MCF 10A (cell line): ENCODE results near the gene DGKD. TPM values are rescaled to one million over a fixed set of nuclear protein-coding genes. Genes with fewer than 3 reads are reported as not detected.

ENCODE experiments used
- BruUV-seq: library from RNA; stranded (reverse); fragments of 400-500 nt; replicated peaks from 2 replicates; lab custom pipeline; 2021; lab: Mats Ljungman, UMichigan
- CTCF ChIA-PET: fragments of 300-600 bp; sonication (Branson Sonifier 250); formaldehyde crosslinking; extraction: SDS; loops from one replicate; lab custom pipeline; 2021; ENCODE audit warnings: antibody characterized with exemption, inconsistent platforms; lab: Yijun Ruan, JAX
- POLR2A ChIA-PET: fragments of 300-600, 350-650 bp; sonication (Branson Sonifier 250); formaldehyde crosslinking; extraction: SDS; loops from one replicate; lab custom pipeline; 2020; ENCODE audit warnings: antibody characterized with exemption, inconsistent platforms; lab: Yijun Ruan, JAX
- DNase-seq: peaks from one replicate; pipeline ENCODE4 v3.0.0-alpha.2; 2018; ENCODE audit not compliant: unreplicated experiment
- H3K27ac Mint-ChIP-seq: one replicate; pipeline ENCODE4 v1.8.0; 2022; ENCODE audit warnings: mild to moderate bottlenecking, low read depth, mixed read lengths; ENCODE audit not compliant: unreplicated experiment
- H3K27me3 Mint-ChIP-seq: one replicate; pipeline ENCODE4 v1.8.0; 2022; ENCODE audit warnings: mixed read lengths; ENCODE audit not compliant: insufficient read depth, unreplicated experiment
- H3K36me3 Mint-ChIP-seq: one replicate; pipeline ENCODE4 v1.8.0; 2022; ENCODE audit warnings: mild to moderate bottlenecking, moderate library complexity, mixed read lengths; ENCODE audit not compliant: insufficient read depth, unreplicated experiment
- H3K4me1 Mint-ChIP-seq: one replicate; pipeline ENCODE4 v1.8.0; 2022; ENCODE audit warnings: mixed read lengths; ENCODE audit not compliant: insufficient read depth, unreplicated experiment
- H3K4me3 Mint-ChIP-seq: one replicate; pipeline ENCODE4 v1.8.0; 2022; ENCODE audit warnings: mild to moderate bottlenecking, moderate library complexity, mixed read lengths; ENCODE audit not compliant: unreplicated experiment
- H3K9me3 Mint-ChIP-seq: one replicate; pipeline ENCODE4 v1.8.0; 2022; ENCODE audit warnings: mixed read lengths; ENCODE audit not compliant: unreplicated experiment
- intact Hi-C: fragments of 100-400 bp; cut with micrococcal nuclease; formaldehyde crosslinking; loops from 2 replicates; pipeline ENCODE4 v1.14.1; 2022
- total RNA-seq: library from RNA; stranded (reverse); gene quantifications from 2 replicates; pipeline ENCODE4 v1.2.3, GENCODE V29; 2022
- TF ChIP-seq, protein P1 (sequence below): fragments of 200-600 bp; IDR thresholded peaks from one replicate; pipeline ENCODE4 v1.8.0; 2022; ENCODE audit warnings: antibody characterized with exemption, mild to moderate bottlenecking; ENCODE audit not compliant: unreplicated experiment

DGKD gene
- total RNA-seq, 1 experiment from 2014 or later = 59.1 TPM

DNA sequence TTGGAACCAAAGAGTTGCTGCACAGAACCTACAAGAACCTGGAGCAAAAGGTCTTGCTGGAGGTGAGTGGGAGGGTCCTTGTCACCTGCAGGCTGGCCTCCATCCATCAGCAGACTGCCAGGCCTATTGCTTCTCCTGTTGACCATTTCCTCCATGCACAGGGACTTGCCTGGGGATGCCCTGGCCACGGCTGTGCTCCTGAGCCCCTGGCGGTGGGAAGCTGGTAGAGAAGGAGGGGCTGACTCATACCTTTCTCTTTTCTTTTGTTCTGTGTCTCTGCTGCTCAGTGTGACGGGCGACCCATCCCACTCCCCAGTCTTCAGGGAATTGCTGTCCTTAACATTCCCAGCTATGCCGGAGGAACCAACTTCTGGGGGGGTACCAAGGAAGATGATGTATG lies 102.6 kb downstream of the DGKD start:
- no peaks in the 10 kb centered on the region for H3K27me3 Mint-ChIP-seq
- TF ChIP-seq, protein P1, sequence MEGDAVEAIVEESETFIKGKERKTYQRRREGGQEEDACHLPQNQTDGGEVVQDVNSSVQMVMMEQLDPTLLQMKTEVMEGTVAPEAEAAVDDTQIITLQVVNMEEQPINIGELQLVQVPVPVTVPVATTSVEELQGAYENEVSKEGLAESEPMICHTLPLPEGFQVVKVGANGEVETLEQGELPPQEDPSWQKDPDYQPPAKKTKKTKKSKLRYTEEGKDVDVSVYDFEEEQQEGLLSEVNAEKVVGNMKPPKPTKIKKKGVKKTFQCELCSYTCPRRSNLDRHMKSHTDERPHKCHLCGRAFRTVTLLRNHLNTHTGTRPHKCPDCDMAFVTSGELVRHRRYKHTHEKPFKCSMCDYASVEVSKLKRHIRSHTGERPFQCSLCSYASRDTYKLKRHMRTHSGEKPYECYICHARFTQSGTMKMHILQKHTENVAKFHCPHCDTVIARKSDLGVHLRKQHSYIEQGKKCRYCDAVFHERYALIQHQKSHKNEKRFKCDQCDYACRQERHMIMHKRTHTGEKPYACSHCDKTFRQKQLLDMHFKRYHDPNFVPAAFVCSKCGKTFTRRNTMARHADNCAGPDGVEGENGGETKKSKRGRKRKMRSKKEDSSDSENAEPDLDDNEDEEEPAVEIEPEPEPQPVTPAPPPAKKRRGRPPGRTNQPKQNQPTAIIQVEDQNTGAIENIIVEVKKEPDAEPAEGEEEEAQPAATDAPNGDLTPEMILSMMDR = no peak
- DNase-seq = no peak
- ChIA-PET POLR2A (no interaction called here), CTCF (interaction anchor here (0.7 to 1.6 kb wide), 2 partner anchors 52 to 54 kb away, joined by 3 to 4 read pairs; no protein-coding TSS in a partner anchor)
- intact Hi-C loops = no loop called here
- BruUV-seq = no TSS peak
- no peak overlapping the region for H3K4me3 Mint-ChIP-seq
- H3K36me3 Mint-ChIP-seq = peaks cover 69% of the 10 kb centered on the region
- H3K27ac Mint-ChIP-seq = no peak overlapping the region
- no peaks in the 10 kb centered on the region for H3K4me1 Mint-ChIP-seq
- H3K9me3 Mint-ChIP-seq = no peaks in the 10 kb centered on the region

DNA sequence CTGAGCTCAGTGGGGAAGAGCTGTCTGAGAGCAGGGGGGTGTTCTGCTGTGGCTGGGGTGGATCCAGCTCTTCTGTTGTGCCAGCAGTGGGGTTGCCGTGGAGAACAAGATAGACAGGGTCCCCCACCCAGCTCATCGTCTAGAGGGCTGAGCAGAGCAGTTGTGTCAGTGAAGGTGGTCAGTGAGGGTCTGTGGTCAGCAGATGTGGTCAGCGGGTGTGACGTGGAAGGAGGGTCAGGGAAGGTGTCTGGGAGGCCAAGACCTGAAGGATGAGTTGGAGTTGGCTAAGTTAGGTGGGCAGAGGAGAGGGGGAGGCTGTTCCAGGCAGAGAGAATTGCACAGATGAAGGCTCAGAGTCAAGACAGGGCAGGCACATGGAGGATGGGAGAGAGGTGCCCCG lies 103.1 kb downstream of the DGKD start:
- Mint-ChIP-seq H3K4me3 (no peak overlapping the region), H3K4me1 (no peaks in the 10 kb centered on the region), H3K36me3 (peaks cover 67% of the 10 kb centered on the region), H3K9me3 (no peaks in the 10 kb centered on the region), H3K27ac (no peak overlapping the region), H3K27me3 (no peaks in the 10 kb centered on the region)
- POLR2A ChIA-PET = no interaction called here
- no peak for DNase-seq
- CTCF ChIA-PET = interaction anchor here (0.7 to 1.6 kb wide), 2 partner anchors 53 to 55 kb away, joined by 3 to 4 read pairs; no protein-coding TSS in a partner anchor
- BruUV-seq = no TSS peak
- intact Hi-C loops = no loop called here
- TF ChIP-seq, protein P1 = no peak

DNA sequence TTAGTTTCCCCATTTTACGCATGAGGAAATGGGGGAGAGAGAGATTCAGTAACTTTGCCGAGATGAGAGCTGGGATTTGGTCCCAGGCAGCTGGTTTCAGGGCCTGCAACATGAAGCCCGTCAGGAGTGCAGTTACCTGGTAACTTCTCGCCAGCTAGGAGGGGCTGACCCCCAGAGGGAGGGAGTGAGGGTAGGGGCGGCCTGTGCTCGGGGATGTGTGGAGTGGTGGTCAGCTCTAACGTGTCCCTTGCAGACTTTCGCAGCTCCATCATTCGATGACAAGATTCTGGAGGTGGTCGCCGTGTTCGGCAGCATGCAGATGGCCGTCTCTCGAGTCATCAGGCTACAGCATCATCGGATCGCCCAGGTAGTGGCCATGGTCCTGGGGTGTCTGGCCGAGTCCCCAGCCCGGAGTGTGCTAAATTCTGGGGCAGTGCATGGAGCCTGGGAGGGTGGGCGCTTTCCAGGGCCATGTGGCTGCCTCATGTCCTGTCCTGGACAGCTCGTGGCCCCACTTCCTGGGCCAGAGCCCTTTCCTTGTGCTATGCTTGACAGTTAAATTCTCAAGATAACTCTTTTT lies 103.8 kb downstream of the DGKD start:
- H3K36me3 Mint-ChIP-seq = peaks cover 65% of the 10 kb centered on the region
- intact Hi-C loops = no loop called here
- TF ChIP-seq, protein P1 = no peak
- no peak overlapping the region for H3K27ac Mint-ChIP-seq
- H3K4me3 Mint-ChIP-seq = no peak overlapping the region
- no TSS peak for BruUV-seq
- ChIA-PET POLR2A (no interaction called here), CTCF (interaction anchor here (1.6 kb wide), 1 partner anchor 54 kb away, joined by 4 read pairs; no protein-coding TSS in a partner anchor)
- no peaks in the 10 kb centered on the region for H3K27me3 Mint-ChIP-seq
- DNase-seq = no peak
- H3K9me3 Mint-ChIP-seq = no peaks in the 10 kb centered on the region
- H3K4me1 Mint-ChIP-seq = no peaks in the 10 kb centered on the region

DNA sequence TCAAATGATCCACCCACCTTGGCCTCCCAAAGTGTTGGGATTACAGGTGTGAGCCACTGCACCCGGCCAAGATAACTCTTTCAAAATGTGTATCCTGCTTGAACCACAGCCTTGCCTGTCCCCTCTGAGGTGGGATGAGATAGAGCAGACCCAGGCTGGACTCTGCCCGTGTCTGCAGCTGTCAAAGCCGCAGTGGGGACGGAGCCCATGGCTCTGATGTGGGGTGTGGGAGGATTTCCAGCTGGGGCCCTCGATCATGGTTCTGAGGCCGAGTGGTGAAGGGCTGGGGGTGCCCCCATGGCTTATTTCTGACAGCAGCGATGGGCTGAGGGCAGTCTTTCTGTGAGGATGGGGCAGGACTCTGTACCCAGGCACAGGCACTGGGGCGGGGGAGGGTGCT lies 104.5 kb downstream of the DGKD start:
- H3K4me3 Mint-ChIP-seq = no peak overlapping the region
- no peak overlapping the region for H3K27ac Mint-ChIP-seq
- TF ChIP-seq, protein P1 = no peak
- H3K4me1 Mint-ChIP-seq = no peaks in the 10 kb centered on the region
- ChIA-PET CTCF (interaction anchor here (0.6 kb wide), 1 partner anchor 556 kb away, joined by 3 read pairs; no protein-coding TSS in a partner anchor), POLR2A (no interaction called here)
- BruUV-seq = no TSS peak
- no peak for DNase-seq
- H3K36me3 Mint-ChIP-seq = peaks cover 61% of the 10 kb centered on the region
- H3K27me3 Mint-ChIP-seq = no peaks in the 10 kb centered on the region
- intact Hi-C loops = no loop called here
- H3K9me3 Mint-ChIP-seq = no peaks in the 10 kb centered on the region
